Uterus (tissue), 2 donors: Measurements from ENCODE around the gene KLB.

ENCODE experiments used
- POLR2A ChIP-seq, 2 donors: fragments of 450-650 bp; IDR thresholded peaks; one replicate each; pipeline ENCODE4 v1.6.1; 2016; ENCODE audit warnings: antibody characterized with exemption in 2 of 2, mild to moderate bottlenecking in 1 of 2, moderate library complexity in 1 of 2
- TF ChIP-seq, protein P1 (sequence below), 4 experiments: fragments of 200-600 bp in 2 of 4; fragments of 450-650 bp in 2 of 4; sonication (generic) in 2 of 4; IDR thresholded peaks; one replicate each; pipeline ENCODE4 v1.5.1; 2016 to 2019; ENCODE audit warnings: antibody characterized with exemption in 4 of 4, mild to moderate bottlenecking in 2 of 4, moderate library complexity in 1 of 4

DNA sequence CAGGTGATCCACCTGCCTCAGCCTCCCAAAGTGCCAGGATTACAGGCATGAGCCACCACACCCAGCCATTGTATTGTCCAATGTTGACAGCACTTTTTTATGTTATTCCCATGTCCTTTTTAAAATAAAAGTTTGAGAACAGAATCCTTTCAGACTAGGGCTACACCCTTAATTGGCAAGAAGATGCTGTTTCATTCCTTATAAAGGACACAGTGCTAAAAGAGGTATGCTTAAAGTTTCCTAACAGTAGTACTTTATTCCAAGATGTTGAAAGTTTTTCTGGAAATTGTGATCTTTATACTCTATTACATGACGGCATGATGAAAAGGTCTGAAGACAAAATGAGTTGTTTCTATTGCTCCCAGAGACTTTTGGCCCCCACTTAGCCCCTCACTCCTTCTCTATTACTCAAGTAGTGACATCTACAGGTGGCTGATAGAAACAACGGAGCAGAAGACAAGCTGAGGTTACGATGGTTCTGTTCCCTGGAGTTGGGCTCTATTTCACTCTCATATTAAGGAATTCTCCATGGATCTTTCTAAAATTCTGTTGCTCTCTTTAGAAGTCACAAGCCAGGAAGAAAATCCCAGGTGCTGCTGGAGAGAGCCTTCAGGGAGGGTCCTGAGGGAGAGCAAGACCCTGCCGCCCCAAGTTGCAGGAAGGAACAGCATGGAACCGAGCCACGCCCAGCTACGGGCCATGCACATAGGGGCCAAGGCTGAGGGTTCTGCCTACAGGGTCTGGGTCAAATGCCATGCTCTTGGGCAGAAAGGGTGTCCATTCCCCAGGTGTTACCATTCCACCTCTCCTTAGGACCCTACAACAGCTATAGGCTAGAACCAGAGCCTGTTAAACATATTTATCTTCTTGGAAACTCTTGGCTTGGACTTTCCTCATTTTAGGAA, 29.2 kb downstream of the KLB start:
- TF ChIP-seq, protein P1, sequence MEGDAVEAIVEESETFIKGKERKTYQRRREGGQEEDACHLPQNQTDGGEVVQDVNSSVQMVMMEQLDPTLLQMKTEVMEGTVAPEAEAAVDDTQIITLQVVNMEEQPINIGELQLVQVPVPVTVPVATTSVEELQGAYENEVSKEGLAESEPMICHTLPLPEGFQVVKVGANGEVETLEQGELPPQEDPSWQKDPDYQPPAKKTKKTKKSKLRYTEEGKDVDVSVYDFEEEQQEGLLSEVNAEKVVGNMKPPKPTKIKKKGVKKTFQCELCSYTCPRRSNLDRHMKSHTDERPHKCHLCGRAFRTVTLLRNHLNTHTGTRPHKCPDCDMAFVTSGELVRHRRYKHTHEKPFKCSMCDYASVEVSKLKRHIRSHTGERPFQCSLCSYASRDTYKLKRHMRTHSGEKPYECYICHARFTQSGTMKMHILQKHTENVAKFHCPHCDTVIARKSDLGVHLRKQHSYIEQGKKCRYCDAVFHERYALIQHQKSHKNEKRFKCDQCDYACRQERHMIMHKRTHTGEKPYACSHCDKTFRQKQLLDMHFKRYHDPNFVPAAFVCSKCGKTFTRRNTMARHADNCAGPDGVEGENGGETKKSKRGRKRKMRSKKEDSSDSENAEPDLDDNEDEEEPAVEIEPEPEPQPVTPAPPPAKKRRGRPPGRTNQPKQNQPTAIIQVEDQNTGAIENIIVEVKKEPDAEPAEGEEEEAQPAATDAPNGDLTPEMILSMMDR (IDR thresholded peaks at IDR 0.05), result no peak
- no peak for TF ChIP-seq POLR2A (IDR thresholded peaks at IDR 0.05)
